A549 (cell line): ENCODE measurements around the gene FBXO15.

Experiments used
- CTCF ChIP-seq: fragments of >200 bp; sonication (Bioruptor Twin); formaldehyde crosslinking; IDR thresholded peaks from 3 replicates; pipeline ENCODE4 v1.5.1; 2016
- MAX ChIP-seq: IDR thresholded peaks from 2 replicates; pipeline ENCODE4 v1.6.1; 2012

GRCh38 chr18:74069178-74070050 lies 78.2 kb downstream of the FBXO15 start:
- TF ChIP-seq CTCF (no peak), MAX (no peak)
